ENCODE data around the gene DPM2. TPM values are rescaled to one million over a fixed set of nuclear protein-coding genes. Genes with fewer than 3 reads are reported as not detected.

DPM2 gene
- total RNA-seq, 1 experiment from 2014 or later = 56.1 TPM

DNA sequence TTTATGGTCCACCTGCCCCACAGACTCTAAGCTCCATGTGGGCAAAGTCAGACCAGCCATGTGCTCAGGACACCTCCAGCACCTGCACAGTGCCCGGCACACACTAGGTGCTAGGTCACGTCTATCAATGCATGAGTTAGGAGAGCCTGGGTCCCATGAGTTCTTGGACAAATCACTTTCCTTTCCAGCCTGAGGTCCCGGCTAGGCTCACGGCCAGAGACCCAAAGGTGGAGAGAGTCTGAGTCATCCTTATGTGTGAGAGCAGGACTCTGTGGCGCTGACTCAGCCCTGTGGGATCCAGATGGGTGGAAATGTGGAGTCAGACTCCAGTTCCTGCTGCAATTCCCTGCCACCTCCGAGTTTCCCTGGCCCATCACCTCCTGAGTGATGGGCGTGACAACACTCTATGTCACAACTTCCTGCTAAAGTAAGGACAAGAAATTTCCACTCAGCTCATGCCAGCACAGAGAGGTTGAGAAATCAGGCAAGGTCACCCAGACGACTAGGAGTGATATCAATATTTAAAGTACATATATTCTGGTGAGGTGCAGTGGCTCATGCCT, 18.3 kb downstream of the DPM2 start:
- H3K9me3 Mint-ChIP-seq = no peaks in the 10 kb centered on the region
- ChIA-PET CTCF (interaction anchor here (1.0 to 1.1 kb wide), 3 partner anchors 11 to 184 kb away, joined by 3 to 5 read pairs (median 3); partner anchors contain the start of genes PIP5KL1 and TOR2A), POLR2A (no interaction called here)
- H3K4me1 Mint-ChIP-seq = peaks cover 19% of the 10 kb centered on the region
- no peak for DNase-seq (ENCODE audit: low spot score)
- TF ChIP-seq, protein P1, sequence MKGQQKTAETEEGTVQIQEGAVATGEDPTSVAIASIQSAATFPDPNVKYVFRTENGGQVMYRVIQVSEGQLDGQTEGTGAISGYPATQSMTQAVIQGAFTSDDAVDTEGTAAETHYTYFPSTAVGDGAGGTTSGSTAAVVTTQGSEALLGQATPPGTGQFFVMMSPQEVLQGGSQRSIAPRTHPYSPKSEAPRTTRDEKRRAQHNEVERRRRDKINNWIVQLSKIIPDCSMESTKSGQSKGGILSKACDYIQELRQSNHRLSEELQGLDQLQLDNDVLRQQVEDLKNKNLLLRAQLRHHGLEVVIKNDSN (CRISPR knock-in tag; IDR thresholded peaks at IDR 0.05) = no peak
- TF ChIP-seq, protein P2, sequence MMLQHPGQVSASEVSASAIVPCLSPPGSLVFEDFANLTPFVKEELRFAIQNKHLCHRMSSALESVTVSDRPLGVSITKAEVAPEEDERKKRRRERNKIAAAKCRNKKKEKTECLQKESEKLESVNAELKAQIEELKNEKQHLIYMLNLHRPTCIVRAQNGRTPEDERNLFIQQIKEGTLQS (CRISPR knock-in tag; conservative IDR thresholded peaks at IDR 0.05) = no peak
- TF ChIP-seq GRHL2 (CRISPR knock-in tag; IDR thresholded peaks at IDR 0.05; ENCODE audit: insufficient replicate concordance, severe bottlenecking) (no peak), GABPB1 (CRISPR knock-in tag; IDR thresholded peaks at IDR 0.05) (peak; percentile 44; the same call in 1 of the 2 replicates), MXD4 (CRISPR knock-in tag; IDR thresholded peaks at IDR 0.05; ENCODE audit: borderline replicate concordance) (no peak)
- peaks cover 11% of the 10 kb centered on the region for H3K27me3 Mint-ChIP-seq (ENCODE audit: low read depth)
- ATAC-seq = no peak
- H3K4me3 Mint-ChIP-seq = no peak overlapping the region
- no peak overlapping the region for H3K27ac Mint-ChIP-seq
- H3K36me3 Mint-ChIP-seq = no peaks in the 10 kb centered on the region

DNA sequence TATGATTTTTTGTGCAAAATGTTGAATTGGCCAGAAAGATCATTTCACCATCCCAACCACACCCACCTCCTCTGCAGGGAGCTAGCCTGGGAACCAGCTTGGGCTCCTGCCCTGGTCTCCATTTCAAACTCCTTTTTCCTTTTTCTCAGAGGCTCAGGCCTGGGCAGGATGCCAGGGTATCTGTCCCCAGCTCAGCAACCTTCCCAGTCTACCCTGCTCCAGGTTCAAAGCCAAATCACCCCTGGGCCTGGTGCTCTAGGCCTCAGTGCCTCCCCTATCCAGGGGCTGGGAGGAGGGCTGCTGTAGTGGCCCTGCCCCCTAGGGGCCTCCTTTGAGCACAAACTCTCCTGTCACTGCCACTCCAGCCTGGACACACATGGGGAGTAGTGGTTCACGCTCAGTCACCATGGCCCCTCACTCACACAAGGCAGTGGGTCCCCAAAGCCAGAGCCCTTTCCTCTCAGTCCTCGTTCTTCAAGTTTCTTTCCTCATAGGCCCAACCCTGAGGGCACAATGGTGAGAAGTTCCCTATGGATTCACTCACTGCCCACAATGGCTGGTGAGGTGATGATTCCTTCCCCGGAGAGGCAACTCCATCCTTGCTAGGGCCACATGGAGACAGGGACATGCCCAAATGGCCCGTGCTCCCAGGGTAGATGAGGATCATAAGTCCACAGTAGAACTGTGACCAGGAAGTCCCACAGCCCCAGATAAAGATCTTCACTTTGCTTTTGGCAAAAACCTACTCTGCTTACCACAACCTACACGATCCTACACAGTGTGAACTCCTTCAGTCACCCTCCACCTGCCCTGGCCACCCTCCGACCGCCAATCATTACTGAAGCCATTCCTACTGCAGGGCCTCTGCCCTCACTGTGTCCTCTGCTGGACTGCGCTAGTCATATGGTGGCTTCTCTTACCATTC, 19.2 kb downstream of the DPM2 start:
- TF ChIP-seq SMAD4 (CRISPR knock-in tag; IDR thresholded peaks at IDR 0.05) (no peak), ZNF396 (CRISPR knock-in tag; IDR thresholded peaks at IDR 0.05; ENCODE audit: borderline replicate concordance) (no peak), TEAD1 (CRISPR knock-in tag; IDR thresholded peaks at IDR 0.05) (no peak), GRHL2 (CRISPR knock-in tag; IDR thresholded peaks at IDR 0.05; ENCODE audit: insufficient replicate concordance, severe bottlenecking) (no peak), GABPB1 (CRISPR knock-in tag; IDR thresholded peaks at IDR 0.05) (no peak), ZNF138 (CRISPR knock-in tag; conservative IDR thresholded peaks at IDR 0.05) (no peak), IRF2 (CRISPR knock-in tag; IDR thresholded peaks at IDR 0.05; ENCODE audit: borderline replicate concordance, low read depth) (no peak), TCF7 (CRISPR knock-in tag; IDR thresholded peaks at IDR 0.05; ENCODE audit: low read depth) (no peak), ZBTB21 (CRISPR knock-in tag; IDR thresholded peaks at IDR 0.05; ENCODE audit: borderline replicate concordance) (no peak)
- TF ChIP-seq, protein P3, sequence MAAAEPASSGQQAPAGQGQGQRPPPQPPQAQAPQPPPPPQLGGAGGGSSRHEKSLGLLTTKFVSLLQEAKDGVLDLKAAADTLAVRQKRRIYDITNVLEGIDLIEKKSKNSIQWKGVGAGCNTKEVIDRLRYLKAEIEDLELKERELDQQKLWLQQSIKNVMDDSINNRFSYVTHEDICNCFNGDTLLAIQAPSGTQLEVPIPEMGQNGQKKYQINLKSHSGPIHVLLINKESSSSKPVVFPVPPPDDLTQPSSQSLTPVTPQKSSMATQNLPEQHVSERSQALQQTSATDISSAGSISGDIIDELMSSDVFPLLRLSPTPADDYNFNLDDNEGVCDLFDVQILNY (CRISPR knock-in tag; IDR thresholded peaks at IDR 0.05) = no peak
- TF ChIP-seq, protein P4, sequence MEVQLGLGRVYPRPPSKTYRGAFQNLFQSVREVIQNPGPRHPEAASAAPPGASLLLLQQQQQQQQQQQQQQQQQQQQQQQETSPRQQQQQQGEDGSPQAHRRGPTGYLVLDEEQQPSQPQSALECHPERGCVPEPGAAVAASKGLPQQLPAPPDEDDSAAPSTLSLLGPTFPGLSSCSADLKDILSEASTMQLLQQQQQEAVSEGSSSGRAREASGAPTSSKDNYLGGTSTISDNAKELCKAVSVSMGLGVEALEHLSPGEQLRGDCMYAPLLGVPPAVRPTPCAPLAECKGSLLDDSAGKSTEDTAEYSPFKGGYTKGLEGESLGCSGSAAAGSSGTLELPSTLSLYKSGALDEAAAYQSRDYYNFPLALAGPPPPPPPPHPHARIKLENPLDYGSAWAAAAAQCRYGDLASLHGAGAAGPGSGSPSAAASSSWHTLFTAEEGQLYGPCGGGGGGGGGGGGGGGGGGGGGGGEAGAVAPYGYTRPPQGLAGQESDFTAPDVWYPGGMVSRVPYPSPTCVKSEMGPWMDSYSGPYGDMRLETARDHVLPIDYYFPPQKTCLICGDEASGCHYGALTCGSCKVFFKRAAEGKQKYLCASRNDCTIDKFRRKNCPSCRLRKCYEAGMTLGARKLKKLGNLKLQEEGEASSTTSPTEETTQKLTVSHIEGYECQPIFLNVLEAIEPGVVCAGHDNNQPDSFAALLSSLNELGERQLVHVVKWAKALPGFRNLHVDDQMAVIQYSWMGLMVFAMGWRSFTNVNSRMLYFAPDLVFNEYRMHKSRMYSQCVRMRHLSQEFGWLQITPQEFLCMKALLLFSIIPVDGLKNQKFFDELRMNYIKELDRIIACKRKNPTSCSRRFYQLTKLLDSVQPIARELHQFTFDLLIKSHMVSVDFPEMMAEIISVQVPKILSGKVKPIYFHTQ (CRISPR knock-in tag; IDR thresholded peaks at IDR 0.05) = no peak
- TF ChIP-seq, protein P5, sequence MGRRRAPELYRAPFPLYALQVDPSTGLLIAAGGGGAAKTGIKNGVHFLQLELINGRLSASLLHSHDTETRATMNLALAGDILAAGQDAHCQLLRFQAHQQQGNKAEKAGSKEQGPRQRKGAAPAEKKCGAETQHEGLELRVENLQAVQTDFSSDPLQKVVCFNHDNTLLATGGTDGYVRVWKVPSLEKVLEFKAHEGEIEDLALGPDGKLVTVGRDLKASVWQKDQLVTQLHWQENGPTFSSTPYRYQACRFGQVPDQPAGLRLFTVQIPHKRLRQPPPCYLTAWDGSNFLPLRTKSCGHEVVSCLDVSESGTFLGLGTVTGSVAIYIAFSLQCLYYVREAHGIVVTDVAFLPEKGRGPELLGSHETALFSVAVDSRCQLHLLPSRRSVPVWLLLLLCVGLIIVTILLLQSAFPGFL (CRISPR knock-in tag; IDR thresholded peaks at IDR 0.05; ENCODE audit: borderline replicate concordance) = no peak
- peaks cover 11% of the 10 kb centered on the region for H3K27me3 Mint-ChIP-seq (ENCODE audit: low read depth)
- ATAC-seq (peak; percentile 17), DNase-seq (ENCODE audit: low spot score) (peak; percentile 55)
- H3K27ac Mint-ChIP-seq = no peak overlapping the region
- H3K36me3 Mint-ChIP-seq = no peaks in the 10 kb centered on the region
- peaks cover 19% of the 10 kb centered on the region for H3K4me1 Mint-ChIP-seq
- H3K4me3 Mint-ChIP-seq = no peak overlapping the region
- no peaks in the 10 kb centered on the region for H3K9me3 Mint-ChIP-seq
- CTCF ChIA-PET = interaction anchor here (1.0 to 2.4 kb wide), 9 partner anchors 12 to 147 kb away, joined by 3 to 9 read pairs (median 6); partner anchors contain the start of genes CDK9 and PIP5KL1
- POLR2A ChIA-PET = interaction anchor here (0.5 kb wide), 1 partner anchor 19 kb away, joined by 3 read pairs; no protein-coding TSS in a partner anchor
